HG03025 (cell line): Measurements from ENCODE around the gene DMXL2.
"Not testable (repeated sequence)": the region's sequence is repeated elsewhere in the genome, so short reads cannot be mapped to it uniquely, and the experiment has no call there.

ENCODE experiments used
- ATAC-seq: cut with Tn5 transposase; IDR thresholded peaks from one replicate; pipeline ENCODE4 v1.9.1; 2021; ENCODE audit warnings: mild to moderate bottlenecking, moderate library complexity; ENCODE audit not compliant: unreplicated experiment, low FRiP score

Gene DMXL2

GRCh38 chr15:51424780-51425179 lies 197.8 kb downstream of the DMXL2 start:
- no peak for ATAC-seq

GRCh38 chr15:51423040-51423439 lies 199.5 kb downstream of the DMXL2 start:
- ATAC-seq, result not testable (repeated sequence)

DNA sequence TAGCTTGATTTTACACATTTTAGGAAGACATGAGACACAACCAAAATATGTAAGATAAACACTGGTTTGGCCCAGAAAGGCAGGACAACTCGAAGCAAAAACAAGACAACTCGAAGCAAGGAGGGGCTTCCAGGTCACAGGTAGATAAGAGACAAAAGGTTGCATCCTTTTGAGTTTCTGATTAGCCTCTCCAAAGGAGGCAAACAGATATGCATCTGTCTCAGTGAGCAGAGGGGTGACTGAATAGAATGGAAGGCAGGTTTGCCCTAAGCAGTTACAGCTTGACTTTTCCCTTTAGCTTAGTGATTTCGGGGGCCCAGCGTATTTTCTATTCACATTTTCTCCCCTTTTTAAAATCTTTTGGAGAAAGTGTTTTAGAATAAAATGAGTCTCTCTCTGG lies 206.4 kb downstream of the DMXL2 start:
- no peak for ATAC-seq

DNA sequence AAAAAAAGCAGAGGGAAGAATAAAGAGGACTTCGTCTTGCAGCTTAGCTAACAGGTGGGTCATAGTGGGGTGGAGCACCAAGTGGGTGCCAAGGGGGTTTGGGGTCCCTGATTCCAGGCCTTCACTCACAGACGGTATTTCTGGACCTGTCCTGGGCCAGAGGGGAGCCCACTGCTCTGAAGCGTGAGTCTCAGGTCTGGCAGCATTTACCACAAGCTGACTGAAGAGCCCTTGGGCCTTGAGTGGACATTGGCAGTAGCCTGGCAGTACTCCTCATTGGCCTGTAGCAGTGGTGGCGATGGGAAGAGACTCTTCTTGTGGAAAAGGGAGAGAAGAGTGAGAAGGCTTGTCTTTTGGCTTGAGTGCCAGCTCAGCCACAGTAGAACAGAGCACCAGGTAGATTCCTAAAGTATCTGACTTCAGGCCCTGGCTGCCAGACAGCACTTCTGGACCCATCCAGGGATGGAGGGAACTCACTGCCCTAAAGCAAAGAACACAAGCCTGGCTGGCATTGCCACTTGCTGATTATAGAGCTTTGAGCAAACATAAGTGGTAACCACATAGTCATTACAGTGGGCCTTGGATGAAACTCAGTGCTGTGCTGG lies 208.2 kb downstream of the DMXL2 start:
- ATAC-seq, result no peak

GRCh38 chr15:51405693-51406523 lies 216.7 kb downstream of the DMXL2 start:
- no peak for ATAC-seq

- no peak for ATAC-seq
These were observed 218.4 kb downstream of the DMXL2 start for GRCh38 chr15:51403946-51404695.

DNA sequence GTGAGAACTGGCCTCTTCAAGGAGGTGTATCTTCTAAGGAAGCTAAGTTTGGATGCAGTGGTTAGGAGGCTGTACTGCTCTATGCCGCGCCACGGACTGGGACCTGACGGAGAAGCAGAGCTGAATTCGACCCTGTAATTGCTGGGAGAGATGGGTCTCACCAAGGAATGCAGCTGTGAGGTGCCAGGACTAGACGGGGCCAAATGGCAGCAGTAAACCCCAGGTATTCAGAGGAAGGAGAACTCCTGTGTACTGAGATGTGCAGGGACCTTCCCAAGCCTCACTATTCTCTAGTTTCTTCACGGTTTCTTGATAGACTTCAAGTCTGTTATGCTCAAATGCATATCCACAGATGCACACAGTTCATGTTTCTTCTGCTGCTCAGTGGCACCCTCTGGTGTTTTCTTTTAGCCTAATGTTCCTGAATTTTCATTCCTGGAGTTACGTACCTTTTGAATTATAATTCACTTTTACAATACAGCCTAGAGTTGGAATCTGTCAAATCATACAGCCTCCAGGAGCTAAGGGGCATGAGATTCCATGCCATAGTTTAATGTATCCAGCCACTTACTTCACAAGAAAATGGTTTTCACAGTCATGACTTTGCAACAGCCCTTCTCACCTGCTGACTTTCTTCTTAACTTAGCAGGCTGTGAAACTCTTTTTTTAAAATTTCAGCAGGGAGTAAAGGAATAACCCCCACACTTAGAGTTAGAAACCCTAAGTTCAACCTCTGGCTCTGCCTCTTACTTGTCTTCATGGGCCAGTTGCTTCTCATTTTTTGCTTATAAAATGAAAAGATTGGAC lies 219.3 kb downstream of the DMXL2 start:
- no peak for ATAC-seq

DNA sequence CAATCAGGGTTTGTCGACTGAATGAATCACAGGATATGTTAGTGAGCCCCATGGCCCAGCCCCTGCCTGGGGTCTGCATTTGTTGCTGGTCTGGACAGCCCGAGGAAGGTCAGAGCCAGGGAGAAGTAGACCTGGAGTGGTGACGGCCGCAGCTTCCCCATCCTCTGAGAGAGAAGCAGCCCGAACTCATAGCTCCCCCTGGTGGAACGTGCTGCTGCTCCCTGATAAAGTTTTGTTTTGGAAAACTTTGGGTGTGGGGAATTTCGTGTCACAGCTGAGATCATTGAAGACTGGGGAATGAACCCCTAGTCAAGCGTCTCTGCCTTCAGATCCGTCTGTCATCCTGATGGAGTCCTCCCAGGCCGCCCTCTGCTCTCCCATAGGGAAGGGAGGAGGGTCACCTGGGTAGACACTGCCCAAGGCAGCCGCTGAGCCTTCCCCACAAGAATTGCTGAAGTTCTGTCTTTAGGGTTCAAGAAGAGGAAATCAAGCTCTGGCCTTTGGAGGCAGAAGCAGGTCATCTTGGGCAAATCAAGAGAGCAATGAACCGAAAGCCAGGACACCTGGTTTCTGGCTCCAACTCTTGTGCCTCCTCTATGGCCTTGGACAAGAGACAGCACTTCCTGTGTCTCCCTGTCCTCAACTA lies 220.6 kb downstream of the DMXL2 start:
- no peak for ATAC-seq

DNA sequence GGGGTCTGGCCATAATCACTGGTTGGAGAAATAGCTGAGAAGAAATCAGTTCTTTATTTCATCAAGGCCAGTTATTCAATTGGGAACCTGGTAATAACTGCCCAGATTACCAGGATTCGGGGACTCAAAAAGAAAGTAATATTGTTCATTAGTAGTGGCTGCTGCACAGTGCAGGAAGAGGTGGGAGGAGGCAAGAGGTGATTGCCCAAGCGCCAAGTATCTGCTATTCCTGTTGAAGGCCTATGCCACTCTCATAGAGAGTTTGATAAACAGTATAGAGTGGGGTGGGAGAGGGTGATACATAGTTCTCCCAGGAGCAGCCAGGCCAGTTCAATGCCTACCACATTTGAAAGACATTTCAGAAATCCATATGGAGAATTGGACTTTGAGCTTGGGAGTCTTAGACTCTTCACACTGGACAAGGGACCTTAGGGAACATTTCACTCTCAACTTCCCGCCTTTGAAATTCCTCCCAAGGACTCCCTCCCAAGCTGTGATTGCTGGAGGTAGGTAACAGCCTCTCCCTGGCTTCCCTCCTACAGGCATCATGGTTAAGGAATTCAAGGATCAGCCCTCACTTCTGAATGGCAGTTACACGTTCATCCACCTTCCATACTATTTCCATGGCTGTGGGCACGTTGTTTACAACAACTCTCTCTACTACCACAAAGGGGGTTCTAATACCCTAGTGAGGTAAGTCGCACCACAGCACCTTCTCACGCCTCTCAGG lies 221.4 kb downstream of the DMXL2 start:
- no peak for ATAC-seq

- ATAC-seq, result no peak
These were observed 223.9 kb downstream of the DMXL2 start for GRCh38 chr15:51398626-51399025.
